ENCODE results near the gene SEC14L1. TPM values are rescaled to one million over a fixed set of nuclear protein-coding genes. Genes with fewer than 3 reads are reported as not detected.
"Not testable (repeated sequence)": the region's sequence is repeated elsewhere in the genome, so short reads cannot be mapped to it uniquely, and the experiment has no call there.

Gene SEC14L1
- total RNA-seq, 2 experiments from 2014 or later: 86.5 to 88.8 TPM

GRCh38 chr17:77106874-77107358, 33.9 kb upstream of the SEC14L1 start:
- ChIA-PET CTCF (interaction anchor here (1.0 to 4.1 kb wide), 4 partner anchors 14 to 76 kb away, joined by 3 to 23 read pairs (median 4); partner anchors contain the start of gene SEC14L1), POLR2A (interaction anchor here (0.6 to 1.3 kb wide), 3 partner anchors 21 to 336 kb away, joined by 3 to 6 read pairs (median 4); no protein-coding TSS in a partner anchor)
- DNase-seq (no peak), ATAC-seq (peak; percentile 31)
- H3K27ac Mint-ChIP-seq: peak overlapping the region; percentile 63
- no peaks in the 10 kb centered on the region for H3K27me3 Mint-ChIP-seq (ENCODE audit: low read depth)
- no peaks in the 10 kb centered on the region for H3K9me3 Mint-ChIP-seq (ENCODE audit: insufficient read depth)
- peaks cover 2% of the 10 kb centered on the region for H3K36me3 Mint-ChIP-seq (ENCODE audit: low read depth)
- H3K4me3 Mint-ChIP-seq: peak overlapping the region; percentile 20
- peaks cover 49% of the 10 kb centered on the region for H3K4me1 Mint-ChIP-seq (ENCODE audit: low read depth)

DNA sequence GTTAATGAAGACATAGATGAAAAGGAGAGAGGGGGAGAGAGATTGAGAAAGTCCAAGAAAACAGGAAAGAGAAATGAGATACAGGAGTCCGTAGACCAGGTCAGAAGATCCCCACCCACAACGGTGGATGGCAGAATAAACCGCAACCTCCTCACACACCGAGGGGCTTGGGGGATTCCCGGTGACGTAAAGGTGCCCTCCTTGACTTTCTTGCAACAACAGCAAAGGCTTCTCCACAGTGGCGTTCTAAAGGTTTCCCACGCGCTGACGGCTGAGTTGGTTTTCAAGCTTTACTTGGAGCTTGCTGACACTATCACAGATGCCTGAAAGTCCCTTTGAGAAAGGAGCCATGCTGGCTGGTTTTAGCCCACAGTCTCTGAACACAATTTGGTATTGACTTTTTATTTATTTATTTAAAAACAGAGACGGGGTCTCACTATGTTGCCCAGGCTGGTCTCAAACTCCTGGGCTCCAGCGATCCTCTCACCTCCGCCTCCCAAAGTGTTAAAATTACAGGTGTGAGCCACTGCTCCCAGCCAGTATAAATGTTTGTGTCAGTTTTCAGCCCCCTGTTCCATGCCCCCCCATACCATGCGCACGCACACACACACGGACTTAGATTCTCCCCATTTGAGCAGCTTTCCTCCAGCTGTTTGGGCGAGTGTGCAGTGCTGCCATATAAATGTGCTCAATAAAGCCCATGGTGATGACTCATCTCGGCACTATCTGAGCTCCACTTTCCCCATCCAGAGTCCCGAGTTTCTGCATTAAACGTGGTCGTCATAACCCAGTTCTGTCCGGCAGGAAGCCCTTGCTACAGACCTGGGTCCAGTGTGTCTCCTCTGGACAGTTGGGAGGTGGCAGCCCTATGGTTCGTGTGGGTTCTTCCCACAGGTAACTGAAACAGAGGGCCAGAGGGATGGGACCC, 33.0 kb upstream of the SEC14L1 start:
- Mint-ChIP-seq H3K4me3 (peak overlapping the region; percentile 20), H3K27ac (peak overlapping the region; percentile 52), H3K4me1 (ENCODE audit: low read depth) (peaks cover 48% of the 10 kb centered on the region), H3K36me3 (ENCODE audit: low read depth) (peaks cover 1% of the 10 kb centered on the region), H3K27me3 (ENCODE audit: low read depth) (no peaks in the 10 kb centered on the region), H3K9me3 (ENCODE audit: insufficient read depth) (no peaks in the 10 kb centered on the region)
- ChIA-PET POLR2A (interaction anchor here (0.6 to 1.3 kb wide), 5 partner anchors 19 to 335 kb away, joined by 3 to 6 read pairs (median 4); no protein-coding TSS in a partner anchor), CTCF (interaction anchor here (0.6 to 4.1 kb wide), 8 partner anchors 9 to 140 kb away, joined by 3 to 23 read pairs (median 3); partner anchors contain the start of gene SEC14L1)
- peak; percentile 55 for ATAC-seq
- peak; percentile 53 for DNase-seq

GRCh38 chr17:77109159-77109759, 31.5 kb upstream of the SEC14L1 start:
- H3K4me3 Mint-ChIP-seq: peak overlapping the region; percentile 44
- H3K36me3 Mint-ChIP-seq (ENCODE audit: low read depth): peaks cover 2% of the 10 kb centered on the region

DNA sequence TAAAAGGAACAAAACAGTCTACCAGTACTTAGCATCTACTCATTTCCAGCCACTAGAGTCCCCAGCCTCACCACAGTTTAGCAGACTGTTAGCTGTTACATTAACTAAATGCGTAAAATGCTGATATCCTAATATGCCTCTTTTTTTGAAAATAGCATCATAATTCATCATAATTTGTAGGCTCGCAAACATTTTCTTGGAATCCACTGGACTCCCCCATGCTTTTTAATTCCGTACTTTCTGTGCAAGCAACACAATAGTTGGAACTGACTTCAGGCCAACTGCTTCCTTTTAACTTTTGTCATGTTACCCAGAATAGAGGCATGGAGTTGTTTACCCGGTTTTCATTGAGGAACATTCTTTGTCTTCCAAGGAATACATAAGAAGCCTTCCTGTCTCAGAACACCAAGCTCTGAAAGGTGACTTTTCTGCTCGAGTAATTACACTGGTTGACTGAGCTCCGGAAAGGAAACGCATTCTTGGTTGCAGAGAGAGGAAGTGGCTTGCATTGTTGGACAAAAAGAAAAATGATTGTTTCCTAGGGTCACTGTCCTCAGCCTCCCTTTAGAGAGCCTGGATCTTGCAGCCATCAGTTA, 30.9 kb upstream of the SEC14L1 start:
- POLR2A ChIA-PET: interaction anchor here (0.6 to 1.8 kb wide), 3 partner anchors 18 to 30 kb away, joined by 3 to 7 read pairs (median 5); partner anchors contain the start of gene SEC14L1
- H3K4me1 Mint-ChIP-seq (ENCODE audit: low read depth): peaks cover 51% of the 10 kb centered on the region
- peak overlapping the region; percentile 44 for H3K4me3 Mint-ChIP-seq
- H3K27ac Mint-ChIP-seq: peak overlapping the region; percentile 83
- ATAC-seq: peak; percentile 32
- H3K36me3 Mint-ChIP-seq (ENCODE audit: low read depth): peaks cover 2% of the 10 kb centered on the region
- H3K9me3 Mint-ChIP-seq (ENCODE audit: insufficient read depth): no peaks in the 10 kb centered on the region
- CTCF ChIA-PET: interaction anchor here (0.7 to 4.1 kb wide), 10 partner anchors 11 to 134 kb away, joined by 3 to 23 read pairs (median 5); partner anchors contain the start of gene SEC14L1
- H3K27me3 Mint-ChIP-seq (ENCODE audit: low read depth): no peaks in the 10 kb centered on the region
- peak; percentile 40 for DNase-seq

More at GRCh38 chr17:77109159-77109759, 31.5 kb upstream of the SEC14L1 start:
- peaks cover 51% of the 10 kb centered on the region for H3K4me1 Mint-ChIP-seq (ENCODE audit: low read depth)
- H3K27ac Mint-ChIP-seq: peak overlapping the region; percentile 72
- CTCF ChIA-PET: interaction anchor here (0.7 to 4.1 kb wide), 9 partner anchors 10 to 135 kb away, joined by 3 to 23 read pairs (median 5); partner anchors contain the start of gene SEC14L1
- DNase-seq: no peak
- ATAC-seq: no peak
- H3K9me3 Mint-ChIP-seq (ENCODE audit: insufficient read depth): no peaks in the 10 kb centered on the region
- no peaks in the 10 kb centered on the region for H3K27me3 Mint-ChIP-seq (ENCODE audit: low read depth)
- POLR2A ChIA-PET: interaction anchor here (0.9 to 1.8 kb wide), 2 partner anchors 16 to 19 kb away, joined by 3 to 5 read pairs; no protein-coding TSS in a partner anchor

DNA sequence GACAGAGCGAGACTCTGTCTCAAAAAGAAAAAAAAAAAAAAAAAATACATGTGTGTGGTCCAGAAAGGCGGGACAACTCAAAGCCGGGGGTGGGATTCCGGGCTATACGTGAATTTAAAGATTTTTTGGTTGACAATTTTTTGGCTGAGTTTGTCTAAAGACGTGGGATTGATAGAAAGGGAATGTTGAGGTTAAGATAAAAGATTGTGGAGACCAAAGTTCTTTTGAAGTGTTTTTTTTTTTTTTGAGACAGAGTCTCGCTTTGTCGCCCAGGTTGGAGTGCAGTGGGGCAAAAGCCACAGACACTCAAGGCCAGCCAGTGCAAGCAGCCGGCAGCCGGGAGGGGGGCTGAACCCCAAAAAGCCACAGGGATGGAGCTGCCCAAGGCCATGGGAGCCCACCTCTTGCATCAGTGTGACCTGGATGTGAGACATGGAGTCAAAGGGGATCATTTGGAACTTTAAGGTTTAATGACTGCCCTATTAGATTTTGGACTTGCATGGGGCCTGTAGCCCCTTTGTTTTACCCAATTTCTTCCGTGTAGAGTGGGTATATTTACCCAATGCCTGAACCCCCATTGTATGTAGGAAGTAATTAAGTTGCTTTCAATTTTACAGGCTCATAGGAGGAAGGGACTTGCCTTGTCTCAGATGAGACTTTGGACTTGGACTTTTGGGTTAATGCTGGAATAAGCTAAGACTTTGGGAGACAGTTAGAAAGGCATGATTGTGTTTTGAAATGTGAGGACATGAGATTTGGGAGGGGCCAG, 29.4 kb upstream of the SEC14L1 start:
- POLR2A ChIA-PET: interaction anchor here (0.6 to 0.7 kb wide), 2 partner anchors 30 to 142 kb away, joined by 3 read pairs; no protein-coding TSS in a partner anchor

GRCh38 chr17:77111934-77112296, 28.9 kb upstream of the SEC14L1 start:
- H3K4me1 Mint-ChIP-seq (ENCODE audit: low read depth): peaks cover 45% of the 10 kb centered on the region
- ATAC-seq (no peak), DNase-seq (no peak)
- ChIA-PET POLR2A (interaction anchor here (0.7 kb wide), 1 partner anchor 142 kb away, joined by 3 read pairs; no protein-coding TSS in a partner anchor), CTCF (no interaction called here)
- H3K27me3 Mint-ChIP-seq (ENCODE audit: low read depth): no peaks in the 10 kb centered on the region
- H3K36me3 Mint-ChIP-seq (ENCODE audit: low read depth): peaks cover 2% of the 10 kb centered on the region
- no peak overlapping the region for H3K4me3 Mint-ChIP-seq
- H3K9me3 Mint-ChIP-seq (ENCODE audit: insufficient read depth): no peaks in the 10 kb centered on the region
- H3K27ac Mint-ChIP-seq: no peak overlapping the region

More for the DNA sequence above, 29.4 kb upstream of the SEC14L1 start:
- not testable (repeated sequence) for ATAC-seq; H3K36me3 Mint-ChIP-seq (ENCODE audit: low read depth); H3K9me3 Mint-ChIP-seq (ENCODE audit: insufficient read depth); H3K4me3 Mint-ChIP-seq; H3K27me3 Mint-ChIP-seq (ENCODE audit: low read depth); DNase-seq
- Mint-ChIP-seq H3K27ac (peak overlapping the region; percentile 68), H3K4me1 (ENCODE audit: low read depth) (peaks cover 47% of the 10 kb centered on the region)
- CTCF ChIA-PET: interaction anchor here (1.9 kb wide), 1 partner anchor 17 kb away, joined by 10 read pairs; no protein-coding TSS in a partner anchor

DNA sequence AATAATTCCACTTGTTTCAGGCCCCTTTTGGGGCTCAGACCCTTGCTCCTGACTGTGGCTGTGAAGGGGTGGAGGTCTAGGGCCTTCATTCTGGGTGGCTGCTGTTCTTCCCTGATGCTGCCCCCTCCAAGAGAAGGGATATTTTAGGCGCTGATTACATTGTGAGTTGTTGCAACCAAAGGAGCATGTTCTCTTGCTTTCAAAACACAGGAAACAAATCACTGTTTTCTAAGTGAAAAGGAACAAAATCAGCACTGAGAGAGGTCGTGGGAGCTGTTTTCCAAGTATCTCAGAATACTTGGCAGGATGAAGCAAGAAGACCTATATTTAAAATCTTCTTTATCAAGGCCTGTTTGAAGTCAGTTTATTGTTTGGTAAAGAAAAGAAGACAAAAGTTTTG, 25.3 kb upstream of the SEC14L1 start:
- Mint-ChIP-seq H3K36me3 (ENCODE audit: low read depth) (peaks cover 2% of the 10 kb centered on the region), H3K27me3 (ENCODE audit: low read depth) (no peaks in the 10 kb centered on the region), H3K4me3 (no peak overlapping the region), H3K27ac (no peak overlapping the region), H3K4me1 (ENCODE audit: low read depth) (peaks cover 17% of the 10 kb centered on the region), H3K9me3 (ENCODE audit: insufficient read depth) (no peaks in the 10 kb centered on the region)
- ChIA-PET CTCF (no interaction called here), POLR2A (interaction anchor here (1.1 kb wide), 1 partner anchor 24 kb away, joined by 3 read pairs; no protein-coding TSS in a partner anchor)
- DNase-seq (no peak), ATAC-seq (no peak)

GRCh38 chr17:77115947-77116346, 24.8 kb upstream of the SEC14L1 start:
- ChIA-PET POLR2A (no interaction called here), CTCF (no interaction called here)
- Mint-ChIP-seq H3K9me3 (ENCODE audit: insufficient read depth) (no peaks in the 10 kb centered on the region), H3K27ac (no peak overlapping the region), H3K4me1 (ENCODE audit: low read depth) (peaks cover 16% of the 10 kb centered on the region), H3K4me3 (no peak overlapping the region), H3K36me3 (ENCODE audit: low read depth) (peaks cover 2% of the 10 kb centered on the region), H3K27me3 (ENCODE audit: low read depth) (no peaks in the 10 kb centered on the region)
- DNase-seq (no peak), ATAC-seq (no peak)

GRCh38 chr17:77116371-77116860, 24.4 kb upstream of the SEC14L1 start:
- Mint-ChIP-seq H3K27me3 (ENCODE audit: low read depth) (no peaks in the 10 kb centered on the region), H3K27ac (no peak overlapping the region), H3K36me3 (ENCODE audit: low read depth) (peaks cover 2% of the 10 kb centered on the region), H3K4me3 (no peak overlapping the region), H3K9me3 (ENCODE audit: insufficient read depth) (no peaks in the 10 kb centered on the region), H3K4me1 (ENCODE audit: low read depth) (peaks cover 12% of the 10 kb centered on the region)
- ATAC-seq (no peak), DNase-seq (no peak)
- ChIA-PET POLR2A (no interaction called here), CTCF (no interaction called here)

GRCh38 chr17:77117415-77117814, 23.4 kb upstream of the SEC14L1 start:
- ChIA-PET CTCF (no interaction called here), POLR2A (no interaction called here)
- ATAC-seq: no peak
- Mint-ChIP-seq H3K36me3 (ENCODE audit: low read depth) (peaks cover 2% of the 10 kb centered on the region), H3K9me3 (ENCODE audit: insufficient read depth) (no peaks in the 10 kb centered on the region), H3K27ac (no peak overlapping the region), H3K4me3 (no peak overlapping the region), H3K27me3 (ENCODE audit: low read depth) (no peaks in the 10 kb centered on the region), H3K4me1 (ENCODE audit: low read depth) (peaks cover 7% of the 10 kb centered on the region)
- no peak for DNase-seq

Measured in activated CD8-positive, alpha-beta T cell treated with anti-CD3 and anti-CD28 coated beads, Interleukin-2, amount 10 ng/mL, durations not matched to agents 7 days and 5 days (primary cell).